Trophoblast cell (in vitro differentiated cells and primary cell): ENCODE measurements around the gene ADRM1.

ENCODE experiments used
- DNase-seq, 2 donors: peaks; one replicate each; pipeline ENCODE4 v3.0.0-alpha.2; 2016
- H2AFZ ChIP-seq: 2 replicates; pipeline ENCODE4 v1.6.1; 2013; ENCODE audit warnings: low read length, moderate library complexity, mild to moderate bottlenecking; ENCODE audit not compliant: insufficient read depth, poor library complexity
- H2AK5ac ChIP-seq: 2 replicates; pipeline ENCODE4 v1.6.1; 2013; ENCODE audit warnings: mild to moderate bottlenecking, low read length
- H2BK120ac ChIP-seq: 2 replicates; pipeline ENCODE4 v1.6.1; 2013; ENCODE audit warnings: low read length, mild to moderate bottlenecking, moderate library complexity; ENCODE audit not compliant: insufficient read depth, poor library complexity
- H2BK12ac ChIP-seq: 2 replicates; pipeline ENCODE4 v1.6.1; 2013; ENCODE audit warnings: mild to moderate bottlenecking, low read length, moderate library complexity
- H2BK5ac ChIP-seq: 2 replicates; pipeline ENCODE4 v1.6.1; 2013; ENCODE audit warnings: low read length, low read depth, moderate library complexity, mild to moderate bottlenecking; ENCODE audit not compliant: poor library complexity
- H3K14ac ChIP-seq: 2 replicates; pipeline ENCODE4 v1.6.1; 2013; ENCODE audit warnings: mild to moderate bottlenecking, low read length
- H3K18ac ChIP-seq: 2 replicates; pipeline ENCODE4 v1.6.1; 2013; ENCODE audit warnings: mild to moderate bottlenecking, low read length
- H3K23ac ChIP-seq: 2 replicates; pipeline ENCODE4 v1.6.1; 2013; ENCODE audit warnings: low read length
- H3K27ac ChIP-seq: 2 replicates; pipeline ENCODE4 v1.5.1; 2013; ENCODE audit warnings: low read depth, mild to moderate bottlenecking, inconsistent platforms, low read length, moderate library complexity
- H3K27me3 ChIP-seq: 2 replicates; pipeline ENCODE4 v1.6.1; 2013; ENCODE audit warnings: inconsistent platforms, mild to moderate bottlenecking, low read length, moderate library complexity; ENCODE audit not compliant: insufficient read depth
- H3K36me3 ChIP-seq, 2 experiments: 1 replicate in 1 of 2; 2 replicates in 1 of 2; pipeline ENCODE4 v1.6.1; 2013; ENCODE audit warnings: low read length in 2 of 2, mild to moderate bottlenecking in 2 of 2, moderate library complexity in 1 of 2; ENCODE audit not compliant: insufficient read depth in 2 of 2, control insufficient read depth in 1 of 2
- H3K4ac ChIP-seq: 2 replicates; pipeline ENCODE4 v1.6.1; 2013; ENCODE audit warnings: low read depth, mild to moderate bottlenecking, low read length, moderate library complexity
- H3K4me1 ChIP-seq, 2 experiments: 1 replicate in 1 of 2; 2 replicates in 1 of 2; pipeline ENCODE4 v1.6.1; 2013; ENCODE audit warnings: low read length in 2 of 2, mild to moderate bottlenecking in 2 of 2, moderate library complexity in 1 of 2; ENCODE audit not compliant: insufficient read depth in 2 of 2, control insufficient read depth in 1 of 2
- H3K4me2 ChIP-seq: 2 replicates; pipeline ENCODE4 v1.6.1; 2013; ENCODE audit warnings: inconsistent platforms, mild to moderate bottlenecking, low read length, moderate library complexity
- H3K4me3 ChIP-seq: 2 replicates; pipeline ENCODE4 v1.5.1; 2013; ENCODE audit warnings: mild to moderate bottlenecking, low read depth, low read length, inconsistent platforms
- H3K79me1 ChIP-seq: one replicate; pipeline ENCODE4 v1.6.1; 2013; ENCODE audit warnings: low read length
- H3K79me2 ChIP-seq: 2 replicates; pipeline ENCODE4 v1.6.1; 2013; ENCODE audit warnings: low read length, mild to moderate bottlenecking; ENCODE audit not compliant: control insufficient read depth, insufficient read depth, poor library complexity
- H3K9ac ChIP-seq: 2 replicates; pipeline ENCODE4 v1.6.1; 2013; ENCODE audit warnings: mild to moderate bottlenecking, low read length
- H3K9me3 ChIP-seq: 2 replicates; pipeline ENCODE4 v1.6.1; 2013; ENCODE audit warnings: low read depth, mild to moderate bottlenecking, control low read depth, inconsistent platforms, low read length; ENCODE audit not compliant: insufficient read depth
- H4K12ac ChIP-seq: 2 replicates; pipeline ENCODE4 v1.6.1; 2013; ENCODE audit warnings: low read depth, mild to moderate bottlenecking, low read length, moderate library complexity
- H4K8ac ChIP-seq: 2 replicates; pipeline ENCODE4 v1.6.1; 2013; ENCODE audit warnings: low read depth, mild to moderate bottlenecking, low read length, moderate library complexity
- H4K91ac ChIP-seq: one replicate; pipeline ENCODE4 v1.6.1; 2013; ENCODE audit warnings: low read depth, mild to moderate bottlenecking, low read length, moderate library complexity
- WGBS: extraction: QIAGEN DNeasy Blood & Tissue Kit; methylation state at CpG from one replicate; pipeline ENCODE4 v1.1.7; 2013; ENCODE audit warnings: missing lambda C conversion rate; ENCODE audit not compliant: insufficient read length, insufficient coverage; ENCODE audit errors: extremely low coverage; 5-methylcytosine and 5-hydroxymethylcytosine counted together

Gene ADRM1

DNA sequence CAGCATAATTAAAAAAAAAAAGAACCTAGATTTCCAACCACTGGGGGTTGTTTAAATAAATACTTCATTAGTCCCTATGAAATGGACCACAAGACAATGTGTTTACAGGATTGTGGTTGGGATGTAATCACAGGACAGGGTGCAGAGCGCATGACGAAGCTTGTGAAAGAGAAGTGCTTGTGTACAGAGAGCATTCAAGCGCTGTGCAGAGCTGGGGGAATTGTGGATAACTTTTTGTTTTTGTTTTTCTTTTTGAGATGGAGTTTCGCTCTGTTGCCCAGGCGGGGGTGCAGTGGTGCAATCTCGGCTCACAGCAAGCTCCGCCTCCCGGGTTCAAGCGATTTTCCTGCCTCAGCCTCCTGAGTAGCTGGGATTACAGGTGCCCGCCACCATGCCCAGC, 42.0 kb downstream of the ADRM1 start:
- no peak overlapping the region for H3K14ac ChIP-seq
- H4K8ac ChIP-seq: no peak overlapping the region
- WGBS: no CpG with 5 or more reads among the region's 10 CpGs
- no peak overlapping the region for H3K9ac ChIP-seq
- H3K4me2 ChIP-seq: no peak overlapping the region
- no peak overlapping the region for H2BK120ac ChIP-seq
- no peaks in the 10 kb centered on the region for H3K79me1 ChIP-seq
- no peaks in the 10 kb centered on the region for H3K27me3 ChIP-seq
- H4K91ac ChIP-seq: no peak overlapping the region
- H3K18ac ChIP-seq: no peak overlapping the region
- H2AFZ ChIP-seq: no peak overlapping the region
- H3K9me3 ChIP-seq: no peaks in the 10 kb centered on the region
- H3K23ac ChIP-seq: no peak overlapping the region
- H4K12ac ChIP-seq: no peak overlapping the region
- H2AK5ac ChIP-seq: no peak overlapping the region
- H3K4me3 ChIP-seq: no peak overlapping the region
- H3K36me3 ChIP-seq: peaks cover 40 to 53% of the 10 kb centered on the region in 2 experiments
- H2BK12ac ChIP-seq: no peak overlapping the region
- no peak overlapping the region for H3K27ac ChIP-seq
- peaks cover under 1% of the 10 kb centered on the region in 2 experiments for H3K4me1 ChIP-seq
- H3K4ac ChIP-seq: no peak overlapping the region
- no peaks in the 10 kb centered on the region for H3K79me2 ChIP-seq
- no peak for DNase-seq
- no peak overlapping the region for H2BK5ac ChIP-seq

DNA sequence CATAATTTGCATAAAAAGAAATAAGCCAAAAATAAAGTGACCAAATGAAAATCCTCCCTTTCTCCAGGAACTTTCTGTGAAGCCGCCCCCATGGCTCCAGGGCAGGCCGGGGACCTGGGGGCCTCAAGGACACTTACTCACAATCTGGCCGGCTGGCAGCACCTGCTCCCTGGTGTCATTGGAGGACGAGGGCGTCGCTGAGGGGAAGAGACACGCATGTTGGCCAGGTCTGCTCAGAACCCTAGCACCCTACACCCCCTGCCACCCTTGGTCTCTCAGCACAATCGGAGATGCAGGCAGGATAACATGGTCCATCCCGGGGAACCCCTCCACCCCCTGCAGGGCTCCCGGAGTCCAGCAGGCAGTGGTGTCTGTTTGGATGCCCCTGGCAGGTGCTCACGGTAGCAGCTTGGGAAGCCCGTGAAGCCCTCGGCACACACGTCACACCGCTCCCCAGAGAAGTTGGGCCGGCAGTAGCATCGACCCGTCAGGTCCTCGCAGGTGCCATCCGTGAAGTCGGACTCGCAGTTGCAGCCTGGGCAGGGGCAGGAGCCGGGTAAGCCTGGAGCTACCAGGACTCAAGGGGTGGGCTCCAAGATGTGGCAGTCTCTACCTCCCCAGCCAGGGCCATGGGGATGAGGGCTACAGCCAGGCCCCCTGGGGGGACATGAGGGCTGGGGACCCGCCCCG, 43.0 kb downstream of the ADRM1 start:
- Histone ChIP-seq H3K27ac (no peak overlapping the region), H3K18ac (no peak overlapping the region), H3K14ac (no peak overlapping the region), H3K4ac (no peak overlapping the region), H4K91ac (no peak overlapping the region), H3K27me3 (no peaks in the 10 kb centered on the region), H3K79me1 (no peaks in the 10 kb centered on the region), H2AFZ (no peak overlapping the region), H2BK5ac (no peak overlapping the region), H2BK120ac (no peak overlapping the region), H2BK12ac (no peak overlapping the region), H3K79me2 (no peaks in the 10 kb centered on the region), H4K8ac (no peak overlapping the region), H2AK5ac (no peak overlapping the region), H4K12ac (no peak overlapping the region), H3K4me3 (no peak overlapping the region), H3K36me3 (peaks cover 45 to 60% of the 10 kb centered on the region in 2 experiments), H3K23ac (no peak overlapping the region), H3K9ac (no peak overlapping the region), H3K9me3 (no peaks in the 10 kb centered on the region), H3K4me2 (no peak overlapping the region), H3K4me1 (peaks cover 9 to 10% of the 10 kb centered on the region in 2 experiments)
- DNase-seq: no peak
- WGBS: no CpG with 5 or more reads among the region's 25 CpGs

DNA sequence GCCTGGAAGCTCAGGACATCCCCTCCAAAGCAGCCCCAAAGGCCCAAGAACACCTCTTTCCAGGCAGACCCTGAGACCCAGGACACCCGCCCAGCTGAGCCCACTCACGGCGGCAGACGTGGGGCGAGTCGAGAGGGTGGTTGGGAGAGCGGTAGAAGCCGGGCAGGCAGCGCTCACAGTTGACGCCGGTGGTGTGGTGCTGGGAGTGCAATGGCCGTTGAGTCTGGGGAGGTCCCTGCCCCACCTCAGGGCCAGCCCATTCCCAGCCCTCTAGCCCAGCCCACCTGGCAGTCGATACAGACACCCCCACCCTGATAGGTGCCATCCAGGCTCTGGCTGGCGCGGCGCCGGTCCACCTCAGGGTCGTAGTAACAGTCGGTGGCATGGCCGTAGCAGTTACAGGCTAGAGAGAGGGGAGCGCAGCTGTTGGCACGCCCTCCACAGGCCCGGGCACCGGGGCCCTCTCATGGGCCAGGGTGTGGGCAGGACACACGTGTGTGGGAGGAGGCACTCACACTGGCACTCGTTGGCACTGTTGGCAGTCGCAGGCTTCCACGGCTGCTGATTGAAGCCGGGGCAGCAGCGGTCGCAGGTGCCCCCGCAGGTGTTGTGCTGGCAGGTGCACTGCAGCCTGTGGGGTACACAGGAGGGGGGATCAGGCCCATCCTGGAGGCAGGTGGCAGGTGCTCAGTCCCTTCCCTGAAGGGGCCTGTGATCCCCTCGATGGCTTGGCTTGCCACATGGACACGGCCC, 43.8 kb downstream of the ADRM1 start:
- no peak overlapping the region for H3K4me3 ChIP-seq
- H3K27me3 ChIP-seq: no peaks in the 10 kb centered on the region
- H2BK12ac ChIP-seq: no peak overlapping the region
- H3K9me3 ChIP-seq: peaks cover 1% of the 10 kb centered on the region
- H3K18ac ChIP-seq: no peak overlapping the region
- no peak overlapping the region for H4K12ac ChIP-seq
- H2BK120ac ChIP-seq: no peak overlapping the region
- H2BK5ac ChIP-seq: no peak overlapping the region
- no peak overlapping the region for H3K14ac ChIP-seq
- no peaks in the 10 kb centered on the region for H3K79me2 ChIP-seq
- no peak overlapping the region for H2AK5ac ChIP-seq
- no peak overlapping the region for H3K9ac ChIP-seq
- WGBS: no CpG with 5 or more reads among the region's 34 CpGs
- H3K79me1 ChIP-seq: no peaks in the 10 kb centered on the region
- no peak overlapping the region for H4K91ac ChIP-seq
- H3K4me2 ChIP-seq: no peak overlapping the region
- H4K8ac ChIP-seq: no peak overlapping the region
- no peak overlapping the region for H3K4ac ChIP-seq
- peaks cover 9 to 10% of the 10 kb centered on the region in 2 experiments for H3K4me1 ChIP-seq
- DNase-seq: no peak
- no peak overlapping the region for H3K27ac ChIP-seq
- H3K23ac ChIP-seq: no peak overlapping the region
- H2AFZ ChIP-seq: no peak overlapping the region
- peaks cover 53 to 63% of the 10 kb centered on the region in 2 experiments for H3K36me3 ChIP-seq

DNA sequence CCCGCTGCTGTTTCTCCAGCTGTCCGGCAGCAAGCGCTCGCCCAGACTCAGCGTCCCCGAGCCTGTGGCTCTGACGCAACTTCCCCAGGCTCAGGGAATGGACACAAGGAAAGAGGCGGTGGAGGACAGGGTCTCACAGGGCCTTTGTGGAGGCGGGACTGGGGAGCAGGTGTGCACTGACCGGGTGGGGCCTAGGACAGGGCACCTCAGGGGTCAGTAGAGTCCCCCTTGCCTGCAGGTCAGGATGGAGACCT, 44.3 kb downstream of the ADRM1 start:
- Histone ChIP-seq H3K9me3 (peaks cover 1% of the 10 kb centered on the region), H3K4me2 (no peak overlapping the region), H3K4ac (no peak overlapping the region), H3K4me3 (no peak overlapping the region), H3K27ac (no peak overlapping the region), H2AFZ (no peak overlapping the region), H4K8ac (no peak overlapping the region), H3K9ac (no peak overlapping the region), H3K14ac (no peak overlapping the region), H2BK120ac (no peak overlapping the region), H2BK12ac (no peak overlapping the region), H4K91ac (no peak overlapping the region), H3K4me1 (peaks cover 9 to 10% of the 10 kb centered on the region in 2 experiments), H3K79me1 (no peaks in the 10 kb centered on the region), H4K12ac (no peak overlapping the region), H3K36me3 (peaks cover 58 to 68% of the 10 kb centered on the region in 2 experiments), H3K79me2 (no peaks in the 10 kb centered on the region), H2BK5ac (no peak overlapping the region), H3K23ac (no peak overlapping the region), H3K27me3 (no peaks in the 10 kb centered on the region), H2AK5ac (no peak overlapping the region), H3K18ac (no peak overlapping the region)
- no CpG with 5 or more reads among the region's 10 CpGs for WGBS
- no peak for DNase-seq
